Fibroblast of skin of back (primary cell): ENCODE results near the gene HIP1R.
A peak's percentile ranks its signal among the peaks of the same experiment; 100 is the strongest.

ENCODE experiments used
- DNase-seq: peaks from one replicate; pipeline ENCODE4 v3.0.0-alpha.2; 2013

The HIP1R gene

DNA sequence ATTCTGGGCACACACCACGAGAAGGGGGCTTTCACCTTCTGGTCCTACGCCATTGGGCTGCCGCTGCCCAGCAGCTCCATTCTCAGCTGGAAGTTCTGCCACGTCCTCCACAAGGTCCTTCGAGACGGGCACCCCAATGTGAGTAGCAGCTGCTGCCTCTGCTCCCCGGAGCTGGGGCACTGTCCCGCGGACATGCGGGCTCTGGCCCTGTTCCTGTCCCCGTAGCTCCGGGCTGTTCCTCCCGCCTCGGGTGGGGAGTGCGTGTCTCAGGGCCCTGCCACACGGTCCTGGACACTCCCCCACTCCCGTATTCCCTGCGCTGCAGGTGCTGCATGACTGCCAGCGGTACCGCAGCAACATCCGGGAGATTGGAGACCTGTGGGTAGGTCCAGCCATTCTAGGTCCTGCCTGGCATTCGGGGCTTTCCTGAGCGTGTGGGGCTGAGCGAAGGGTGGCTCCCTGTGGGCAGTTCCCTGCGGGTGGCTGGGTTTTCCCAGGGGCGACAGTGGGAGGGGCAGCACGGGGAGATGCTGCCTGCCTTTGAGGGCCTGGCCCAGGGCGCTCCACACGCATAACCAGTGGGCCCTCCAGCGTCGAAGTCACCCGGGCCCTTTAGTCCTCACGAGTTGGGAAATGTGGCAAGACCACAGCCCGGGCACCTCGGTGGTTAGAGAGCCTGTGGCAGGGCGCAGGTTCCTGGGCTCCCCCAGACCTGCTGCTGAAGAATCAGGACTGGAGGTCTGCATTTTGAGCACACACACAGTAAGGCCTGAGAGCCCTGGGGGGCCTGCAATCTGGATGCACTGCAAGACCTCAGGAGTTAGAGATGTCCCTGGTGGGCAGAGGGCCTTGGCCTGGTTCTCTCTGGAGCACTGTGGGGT, 13.5 kb downstream of the HIP1R start:
- no peak for DNase-seq

DNA sequence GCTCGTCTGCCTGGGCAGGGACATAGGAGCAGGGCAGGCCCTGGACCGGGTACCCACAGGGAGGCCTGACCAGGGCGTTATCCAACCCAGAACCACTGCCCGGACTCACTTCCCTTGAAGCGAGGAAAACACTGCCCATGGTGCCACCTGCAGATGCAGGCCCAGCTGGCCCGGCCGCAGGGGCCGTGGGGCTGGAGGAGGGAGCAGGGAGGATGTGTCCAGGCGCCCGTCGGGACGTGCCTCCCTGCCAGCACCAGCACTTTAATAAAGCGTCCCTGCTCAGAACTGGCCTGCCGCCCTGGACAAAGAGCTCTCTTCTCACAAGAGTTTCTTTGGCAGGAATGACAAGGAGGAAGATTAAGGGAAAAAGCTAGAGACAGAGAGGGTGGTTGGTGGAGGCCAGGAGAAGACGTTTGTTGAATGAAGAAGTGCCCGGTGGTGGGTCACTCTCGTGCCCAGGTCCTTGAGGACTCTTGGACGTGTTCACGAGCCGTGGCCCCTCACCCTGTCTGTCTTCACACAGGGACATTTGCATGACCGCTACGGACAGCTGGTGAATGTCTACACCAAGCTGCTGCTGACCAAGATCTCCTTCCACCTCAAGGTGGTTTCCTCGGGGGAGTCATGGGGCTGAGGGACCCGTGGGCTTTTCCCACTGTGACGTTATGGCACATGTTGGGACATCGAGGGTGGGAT, 14.2 kb downstream of the HIP1R start:
- no peak for DNase-seq

DNA sequence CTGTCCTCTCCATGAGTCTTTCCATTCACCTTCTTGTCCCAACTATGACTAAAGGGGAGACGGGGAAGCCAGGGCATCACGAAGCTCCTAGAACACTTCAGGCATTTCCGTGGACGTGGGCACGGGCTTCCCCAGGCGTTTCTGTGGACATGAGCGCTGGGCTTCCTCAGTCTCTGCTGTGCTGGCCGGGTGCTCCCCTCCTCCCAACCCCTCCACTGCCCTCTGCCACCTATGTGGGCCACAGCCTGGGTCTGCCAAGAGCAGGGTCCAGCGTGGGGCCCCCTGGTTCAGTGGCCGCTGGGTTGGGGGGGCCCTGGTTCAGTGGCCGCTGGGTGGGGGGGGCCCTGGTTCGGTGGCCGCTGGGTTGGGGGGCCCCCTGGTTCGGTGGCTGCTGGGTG, 14.8 kb downstream of the HIP1R start:
- DNase-seq = no peak

DNA sequence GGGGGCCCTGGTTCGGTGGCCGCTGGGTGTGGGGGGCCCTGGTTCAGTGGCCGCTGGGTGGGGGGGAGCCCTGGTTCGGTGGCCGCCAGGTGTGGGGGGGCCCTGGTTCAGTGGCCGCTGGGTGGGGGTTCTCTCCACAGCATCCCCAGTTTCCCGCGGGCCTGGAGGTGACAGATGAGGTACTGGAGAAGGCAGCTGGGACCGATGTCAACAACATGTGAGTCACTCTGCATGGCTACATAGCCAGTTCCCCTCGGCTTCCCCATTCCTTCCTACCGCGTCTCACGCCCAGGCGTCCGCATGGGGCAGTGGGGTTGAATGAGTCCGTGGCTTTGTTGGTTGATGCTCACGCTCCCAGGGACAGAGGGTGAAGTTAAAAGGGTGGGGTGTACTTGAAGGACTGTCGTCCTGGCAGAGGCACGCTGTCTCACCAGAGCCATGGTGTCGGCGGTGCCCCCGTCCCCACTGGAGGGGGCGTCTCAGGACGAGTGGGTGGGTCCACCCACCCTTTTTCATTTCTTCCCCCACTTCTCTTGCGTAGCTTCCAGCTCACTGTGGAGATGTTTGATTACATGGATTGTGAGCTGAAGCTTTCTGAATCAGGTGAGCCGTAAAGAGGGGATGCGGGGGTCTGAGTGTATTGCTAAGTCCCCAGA, 15.6 kb downstream of the HIP1R start:
- DNase-seq = peak; percentile 75

DNA sequence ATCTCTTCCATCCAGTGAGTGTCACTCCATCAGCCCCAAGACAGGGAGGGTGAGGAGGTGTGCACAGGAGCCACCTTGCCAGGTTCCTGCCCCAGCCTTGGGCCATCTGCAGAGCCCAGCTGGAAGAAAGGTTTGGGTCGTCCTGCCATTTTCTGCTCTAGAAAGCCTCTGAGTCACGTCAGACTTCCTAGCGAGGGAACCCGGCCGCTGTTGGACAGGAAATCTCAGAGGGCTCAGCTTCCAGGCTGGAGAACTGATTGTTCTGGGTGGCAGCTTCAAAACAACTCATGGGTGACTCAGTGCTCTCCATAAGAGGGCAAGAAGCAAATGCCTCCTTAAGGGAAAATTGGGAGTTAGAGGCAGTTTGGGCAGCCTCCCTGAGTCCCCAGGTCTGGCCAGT, 16.6 kb downstream of the HIP1R start:
- peak; percentile 88 for DNase-seq

DNA sequence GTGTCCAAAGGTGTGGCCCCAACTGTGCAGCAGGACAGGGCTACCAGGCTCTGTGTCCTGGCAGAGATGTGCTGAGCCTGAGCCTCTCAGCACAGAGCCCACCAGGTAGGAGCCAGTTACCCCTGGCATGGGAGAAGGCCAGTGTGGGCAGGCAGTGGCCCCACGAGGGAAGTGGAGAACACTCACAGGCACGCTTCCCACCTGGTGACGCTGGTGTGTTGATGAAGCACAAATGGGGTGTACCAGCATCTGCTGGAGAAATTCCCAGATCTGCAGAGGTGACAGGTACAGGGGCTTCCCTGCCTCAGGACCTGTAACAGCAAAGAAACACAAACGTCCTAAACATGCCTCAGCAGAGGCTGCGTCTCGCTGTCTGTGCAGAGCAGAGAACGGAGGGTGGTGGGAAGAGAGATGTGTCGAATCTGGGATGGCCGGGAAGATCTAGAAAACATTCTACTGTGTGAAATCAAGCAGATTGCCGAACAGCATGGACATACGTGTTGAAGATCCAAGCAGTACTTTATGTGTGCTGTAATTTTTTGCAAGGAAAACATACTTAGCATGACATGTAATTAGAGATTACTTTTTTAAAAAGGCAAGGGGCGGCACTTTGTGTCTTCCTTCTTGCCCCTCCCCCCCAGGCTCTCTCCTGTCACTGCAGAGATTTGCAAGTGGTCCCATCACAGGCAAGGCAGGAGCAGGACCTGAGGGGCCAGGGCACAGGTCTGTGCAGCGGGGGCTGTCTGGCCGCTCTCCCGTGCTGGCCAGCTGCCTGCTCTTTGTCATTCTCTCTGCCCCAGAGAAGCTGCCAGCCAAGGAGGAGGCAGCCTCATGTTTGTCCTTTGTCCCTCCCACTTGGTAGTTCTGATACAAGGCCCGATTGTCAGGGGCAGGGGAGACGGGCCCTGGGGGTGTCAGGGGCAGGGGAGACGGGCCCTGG, 17.3 kb downstream of the HIP1R start:
- no peak for DNase-seq

DNA sequence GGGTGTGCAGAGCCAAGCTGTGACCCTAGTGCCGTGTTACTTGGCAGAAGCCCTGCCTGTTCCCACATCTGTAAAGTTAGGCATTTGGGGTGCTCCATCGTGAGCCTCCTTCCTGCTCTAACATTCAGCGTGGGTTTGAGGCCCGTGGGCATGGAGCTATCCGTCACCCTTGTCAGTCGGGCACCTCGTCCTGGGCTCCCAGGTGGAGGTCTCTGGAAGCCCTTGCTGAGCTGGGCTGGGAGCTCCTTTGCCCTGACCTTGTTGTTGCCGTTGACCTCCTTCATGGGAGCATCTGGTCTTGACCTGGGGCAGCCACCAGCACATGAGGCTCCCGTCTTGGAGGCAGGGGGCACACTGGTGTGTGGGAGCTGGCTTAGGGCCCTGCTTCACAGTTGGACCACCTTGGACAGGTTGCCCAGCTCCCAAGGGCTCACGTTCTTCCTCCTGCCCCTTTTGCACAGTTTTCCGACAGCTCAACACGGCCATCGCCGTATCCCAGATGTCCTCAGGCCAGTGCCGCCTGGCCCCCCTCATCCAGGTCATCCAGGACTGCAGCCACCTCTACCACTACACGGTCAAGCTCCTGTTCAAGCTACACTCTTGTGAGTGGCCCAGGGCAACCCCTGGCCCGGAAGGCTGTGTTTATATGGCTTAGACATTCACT, 18.5 kb downstream of the HIP1R start:
- DNase-seq = no peak

DNA sequence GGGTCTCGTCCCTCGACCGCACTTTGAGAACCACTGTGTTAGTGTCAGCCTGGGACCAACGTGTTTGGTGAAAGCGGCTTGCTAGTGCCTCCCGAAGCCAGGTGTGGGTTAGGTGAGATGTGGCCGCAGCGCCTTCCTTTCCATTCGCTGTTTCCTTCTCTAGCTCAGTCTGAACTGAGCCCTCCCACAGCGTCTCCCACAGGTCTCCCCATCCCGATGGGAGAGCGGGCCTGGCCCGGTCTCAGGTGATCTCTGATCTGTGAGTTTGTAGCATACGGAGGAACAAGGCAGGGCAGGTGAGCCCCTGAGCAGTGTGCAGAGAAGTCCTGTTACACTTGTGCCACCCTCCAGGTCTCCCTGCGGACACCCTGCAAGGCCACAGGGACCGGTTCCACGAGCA, 19.3 kb downstream of the HIP1R start:
- no peak for DNase-seq

DNA sequence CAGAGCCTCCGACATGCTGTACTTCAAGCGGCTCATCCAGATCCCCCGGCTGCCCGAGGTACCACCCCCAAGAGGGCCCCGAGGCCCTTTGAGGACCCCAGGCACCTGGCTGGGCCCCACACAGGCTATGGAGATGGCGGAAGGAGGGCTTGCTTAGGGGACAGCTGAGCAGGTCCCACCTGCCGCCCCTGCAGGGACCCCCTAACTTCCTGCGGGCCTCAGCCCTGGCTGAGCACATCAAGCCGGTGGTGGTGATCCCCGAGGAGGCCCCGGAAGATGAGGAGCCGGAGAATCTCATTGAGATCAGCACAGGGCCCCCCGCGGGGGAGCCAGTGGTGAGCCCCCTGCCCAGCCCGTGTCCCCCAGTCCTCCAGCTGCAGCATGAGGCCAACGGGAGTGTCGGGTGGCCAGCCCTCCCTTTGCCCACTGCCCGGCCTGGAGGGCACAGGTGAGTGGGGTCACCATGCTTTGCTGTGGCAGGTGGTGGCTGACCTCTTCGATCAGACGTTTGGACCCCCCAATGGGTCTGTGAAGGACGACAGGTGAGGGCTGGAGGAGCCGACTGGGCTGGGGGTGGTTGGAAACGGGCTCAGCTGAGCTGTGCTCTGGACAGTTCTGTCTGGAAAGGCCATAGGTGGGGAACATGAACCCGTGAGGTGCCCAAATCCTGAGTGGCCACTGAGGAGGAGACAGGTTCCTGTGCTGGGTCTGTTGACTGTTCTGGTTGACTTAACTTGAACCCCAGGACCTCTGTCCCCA, 20.0 kb downstream of the HIP1R start:
- no peak for DNase-seq

DNA sequence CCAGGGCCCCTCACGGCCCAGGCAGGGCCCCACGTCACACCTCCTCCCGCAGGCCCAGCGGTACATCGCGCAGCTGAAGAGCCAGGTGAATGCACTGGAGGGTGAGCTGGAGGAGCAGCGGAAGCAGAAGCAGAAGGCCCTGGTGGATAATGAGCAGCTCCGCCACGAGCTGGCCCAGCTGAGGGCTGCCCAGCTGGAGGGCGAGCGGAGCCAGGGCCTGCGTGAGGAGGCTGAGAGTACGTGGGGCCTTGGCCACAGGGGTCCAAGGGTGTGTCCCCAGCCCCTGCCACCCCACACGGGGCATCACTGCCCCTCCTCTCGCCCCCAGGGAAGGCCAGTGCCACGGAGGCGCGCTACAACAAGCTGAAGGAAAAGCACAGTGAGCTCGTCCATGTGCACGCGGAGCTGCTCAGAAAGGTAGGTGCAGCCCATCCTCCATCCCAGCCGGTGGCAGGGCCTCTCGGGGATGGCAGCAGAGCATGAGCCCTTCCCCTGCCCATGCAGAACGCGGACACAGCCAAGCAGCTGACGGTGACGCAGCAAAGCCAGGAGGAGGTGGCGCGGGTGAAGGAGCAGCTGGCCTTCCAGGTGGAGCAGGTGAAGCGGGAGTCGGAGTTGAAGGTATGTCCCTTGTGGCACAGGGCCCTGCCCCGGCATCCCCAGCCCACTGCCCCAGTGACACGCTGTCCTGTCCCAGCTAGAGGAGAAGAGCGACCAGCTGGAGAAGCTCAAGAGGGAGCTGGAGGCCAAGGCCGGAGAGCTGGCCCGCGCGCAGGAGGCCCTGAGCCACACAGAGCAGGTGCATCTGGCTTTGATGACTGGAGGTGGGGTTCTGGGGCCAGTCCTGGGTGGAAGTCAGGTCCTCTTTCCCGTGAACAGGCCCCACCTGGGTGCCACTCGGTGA, 20.9 kb downstream of the HIP1R start:
- no peak for DNase-seq

DNA sequence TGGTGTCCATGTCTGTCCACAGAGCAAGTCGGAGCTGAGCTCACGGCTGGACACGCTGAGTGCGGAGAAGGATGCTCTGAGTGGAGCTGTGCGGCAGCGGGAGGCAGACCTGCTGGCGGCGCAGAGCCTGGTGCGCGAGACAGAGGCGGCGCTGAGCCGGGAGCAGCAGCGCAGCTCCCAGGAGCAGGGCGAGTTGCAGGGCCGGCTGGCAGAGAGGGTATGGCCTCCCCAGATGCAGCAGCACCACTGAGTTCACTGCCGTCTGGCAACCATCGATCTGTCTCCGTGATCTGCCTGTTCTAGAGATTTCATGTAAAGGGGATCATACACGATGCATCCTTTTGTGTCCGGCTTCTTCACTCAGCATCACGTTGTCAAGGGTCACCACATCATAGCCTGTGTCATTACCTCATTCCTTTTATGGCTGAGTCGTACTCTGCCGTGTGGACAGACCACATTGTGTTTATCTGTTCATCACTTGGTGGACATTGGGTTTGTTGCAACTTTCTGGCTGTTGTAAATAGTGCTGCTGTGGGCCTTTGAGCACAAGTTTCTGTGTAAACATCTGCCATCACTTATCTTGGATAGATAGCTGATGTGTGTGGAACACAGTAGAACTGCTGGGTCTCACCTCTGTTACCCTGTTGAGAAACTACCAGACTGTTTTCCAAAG, 21.9 kb downstream of the HIP1R start:
- no peak for DNase-seq

DNA sequence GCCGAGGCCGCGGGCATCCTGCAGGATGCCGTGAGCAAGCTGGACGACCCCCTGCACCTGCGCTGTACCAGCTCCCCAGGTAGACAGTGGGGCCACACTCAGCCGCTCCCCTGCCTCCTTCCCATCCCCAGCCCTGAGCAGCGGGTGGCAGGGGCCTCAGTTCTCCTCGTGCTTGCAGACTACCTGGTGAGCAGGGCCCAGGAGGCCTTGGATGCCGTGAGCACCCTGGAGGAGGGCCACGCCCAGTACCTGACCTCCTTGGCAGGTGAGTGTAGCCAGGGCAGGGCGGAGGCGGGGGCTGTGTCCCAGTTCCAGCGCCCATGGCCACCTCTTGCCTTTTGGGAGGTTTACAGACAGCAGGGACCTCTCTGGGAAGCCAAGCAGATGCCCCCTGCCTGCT, 22.9 kb downstream of the HIP1R start:
- no peak for DNase-seq

DNA sequence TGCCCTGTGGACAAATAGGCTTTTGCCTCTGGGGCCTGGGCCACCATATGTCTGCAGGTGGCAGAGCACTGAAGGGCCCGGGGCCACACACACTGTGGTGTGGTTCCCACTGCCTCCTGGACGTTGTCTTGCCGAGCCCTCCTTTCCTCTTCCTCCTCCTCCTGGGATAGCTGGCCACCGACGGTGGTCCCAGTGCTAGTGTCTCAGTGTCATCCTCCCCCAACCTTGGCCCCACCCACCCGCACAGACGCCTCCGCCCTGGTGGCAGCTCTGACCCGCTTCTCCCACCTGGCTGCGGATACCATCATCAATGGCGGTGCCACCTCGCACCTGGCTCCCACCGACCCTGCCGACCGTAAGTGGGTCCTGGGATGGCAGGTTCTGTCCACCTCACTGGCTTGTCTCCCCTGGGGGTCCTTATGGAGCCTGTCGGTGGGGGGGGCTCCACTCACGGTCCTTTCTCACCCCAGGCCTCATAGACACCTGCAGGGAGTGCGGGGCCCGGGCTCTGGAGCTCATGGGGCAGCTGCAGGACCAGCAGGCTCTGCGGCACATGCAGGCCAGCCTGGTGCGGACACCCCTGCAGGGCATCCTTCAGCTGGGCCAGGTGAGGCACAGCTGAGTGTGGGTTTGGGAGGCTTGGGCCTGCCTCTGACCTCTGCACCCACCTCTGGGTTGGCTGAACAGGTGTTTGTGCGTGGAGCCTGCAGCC, 23.5 kb downstream of the HIP1R start:
- DNase-seq = no peak

DNA sequence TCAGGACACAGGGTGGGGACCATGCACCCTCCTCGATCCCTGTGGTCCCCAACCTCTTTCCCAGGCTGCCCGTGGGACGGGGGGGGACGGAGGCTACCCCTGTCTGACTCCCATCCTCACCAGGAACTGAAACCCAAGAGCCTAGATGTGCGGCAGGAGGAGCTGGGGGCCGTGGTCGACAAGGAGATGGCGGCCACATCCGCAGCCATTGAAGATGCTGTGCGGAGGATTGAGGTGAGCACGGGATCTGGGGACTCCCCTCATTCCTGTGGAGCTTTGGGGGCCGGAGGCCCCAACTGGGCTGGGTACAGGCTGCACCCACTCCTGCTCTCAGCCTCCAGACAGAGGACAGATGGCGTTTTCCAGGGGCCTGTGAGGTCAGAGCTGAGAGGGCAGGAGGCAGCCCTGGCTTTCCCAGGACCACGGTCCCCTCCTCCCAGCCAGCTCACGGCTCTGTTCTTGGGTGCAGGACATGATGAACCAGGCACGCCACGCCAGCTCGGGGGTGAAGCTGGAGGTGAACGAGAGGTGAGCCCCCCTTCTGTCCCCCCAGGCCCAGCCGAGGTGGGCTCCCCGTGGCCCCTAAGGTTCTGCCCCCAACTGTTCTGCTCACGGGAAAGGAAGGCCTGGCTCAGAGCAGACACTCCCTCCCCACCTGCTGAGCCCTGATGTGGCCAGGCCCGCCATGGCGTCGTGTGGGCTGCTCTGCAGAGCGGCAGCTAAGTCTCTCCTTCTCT, 24.2 kb downstream of the HIP1R start:
- no peak for DNase-seq

DNA sequence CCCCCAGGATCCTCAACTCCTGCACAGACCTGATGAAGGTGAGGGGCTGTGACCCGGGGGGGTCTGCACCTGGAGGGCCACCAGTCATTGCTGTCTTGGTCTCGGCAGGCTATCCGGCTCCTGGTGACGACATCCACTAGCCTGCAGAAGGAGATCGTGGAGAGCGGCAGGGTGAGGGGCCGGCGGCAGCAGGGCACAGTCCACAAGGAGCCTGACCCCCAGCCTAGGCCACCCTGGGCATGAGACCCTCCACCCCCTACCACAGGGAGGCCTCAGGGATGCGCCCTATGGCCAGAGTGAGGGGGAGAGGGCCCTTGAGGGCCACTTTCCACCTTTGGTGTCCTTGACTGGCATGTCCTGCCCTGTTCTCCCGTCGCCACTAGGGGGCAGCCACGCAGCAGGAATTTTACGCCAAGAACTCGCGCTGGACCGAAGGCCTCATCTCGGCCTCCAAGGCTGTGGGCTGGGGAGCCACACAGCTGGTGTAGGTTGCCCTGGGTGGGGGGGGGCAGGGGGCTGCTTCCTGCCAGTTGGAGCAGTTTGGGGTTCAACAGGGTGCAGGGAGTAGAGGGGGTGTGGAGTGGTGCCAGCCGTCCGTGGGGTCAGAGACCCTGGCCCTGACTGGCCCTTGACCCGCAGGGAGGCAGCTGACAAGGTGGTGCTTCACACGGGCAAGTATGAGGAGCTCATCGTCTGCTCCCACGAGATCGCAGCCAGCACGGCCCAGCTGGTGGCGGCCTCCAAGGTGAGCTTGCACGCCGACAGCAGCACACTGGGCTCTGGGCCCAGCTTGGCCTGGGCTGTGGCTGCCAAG, 25.0 kb downstream of the HIP1R start:
- peak; percentile 70 for DNase-seq

DNA sequence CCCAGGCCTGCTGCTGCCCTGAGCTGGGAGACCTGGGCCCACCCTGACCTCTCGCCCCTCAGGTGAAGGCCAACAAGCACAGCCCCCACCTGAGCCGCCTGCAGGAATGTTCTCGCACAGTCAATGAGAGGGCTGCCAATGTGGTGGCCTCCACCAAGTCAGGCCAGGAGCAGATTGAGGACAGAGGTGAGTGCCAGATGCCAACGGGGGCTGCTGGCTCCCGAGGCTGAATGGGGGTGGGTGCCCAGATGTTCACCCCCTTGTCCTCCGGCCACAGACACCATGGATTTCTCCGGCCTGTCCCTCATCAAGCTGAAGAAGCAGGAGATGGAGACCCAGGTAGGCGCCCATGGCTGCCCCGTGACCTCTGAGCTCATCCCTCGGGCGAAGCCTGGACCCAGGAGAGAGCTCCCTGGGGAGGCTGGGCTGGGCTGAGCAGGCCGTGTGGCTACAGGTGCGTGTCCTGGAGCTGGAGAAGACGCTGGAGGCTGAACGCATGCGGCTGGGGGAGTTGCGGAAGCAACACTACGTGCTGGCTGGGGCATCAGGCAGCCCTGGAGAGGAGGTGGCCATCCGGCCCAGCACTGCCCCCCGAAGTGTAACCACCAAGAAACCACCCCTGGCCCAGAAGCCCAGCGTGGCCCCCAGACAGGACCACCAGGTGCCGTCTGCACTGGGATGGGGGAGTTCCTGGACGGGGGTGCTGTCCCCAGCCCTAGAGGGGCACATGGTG, 25.8 kb downstream of the HIP1R start:
- no peak for DNase-seq
